ENCODE data around the gene SLC12A7.
"Not testable (repeated sequence)": the region's sequence is repeated elsewhere in the genome, so short reads cannot be mapped to it uniquely, and the experiment has no call there.

The SLC12A7 gene

GRCh38 chr5:1111727-1112289 is at the start of gene SLC12A7:
Gene SLC12A7 (minus strand): TSS chr5:1112063. CDS start chr5:1111991, 72 bp downstream.
- DNase-seq (ENCODE audit: low read depth in 2 of 2), result peak; percentile 18 to 23

GRCh38 chr5:1161108-1161832 is 49.4 kb upstream of the SLC12A7 start:
- no peak for DNase-seq (ENCODE audit: low read depth in 2 of 2)

GRCh38 chr5:1159774-1160406 is 48.0 kb upstream of the SLC12A7 start:
- DNase-seq (ENCODE audit: low read depth in 2 of 2), result no peak

GRCh38 chr5:1159341-1159675 is 47.4 kb upstream of the SLC12A7 start:
- no peak for DNase-seq (ENCODE audit: low read depth in 2 of 2)

- no peak for DNase-seq (ENCODE audit: low read depth in 2 of 2)
Measured at GRCh38 chr5:1158647-1159340, 46.9 kb upstream of the SLC12A7 start.

- DNase-seq (ENCODE audit: low read depth in 2 of 2), result not testable (repeated sequence)
Measured at GRCh38 chr5:1157461-1157986, 45.7 kb upstream of the SLC12A7 start.

- DNase-seq (ENCODE audit: low read depth in 2 of 2), result no peak
Measured at GRCh38 chr5:1156754-1157460, 45.0 kb upstream of the SLC12A7 start.

GRCh38 chr5:1156033-1156753 is 44.3 kb upstream of the SLC12A7 start:
- DNase-seq (ENCODE audit: low read depth in 2 of 2), result no peak

GRCh38 chr5:1155191-1156032 is 43.5 kb upstream of the SLC12A7 start:
- no peak for DNase-seq (ENCODE audit: low read depth in 2 of 2)

- DNase-seq (ENCODE audit: low read depth in 2 of 2), result no peak
Measured at GRCh38 chr5:1153428-1153827, 41.6 kb upstream of the SLC12A7 start.

GRCh38 chr5:1152771-1153282 is 41.0 kb upstream of the SLC12A7 start:
- DNase-seq (ENCODE audit: low read depth in 2 of 2), result no peak

GRCh38 chr5:1152156-1152555 is 40.3 kb upstream of the SLC12A7 start:
- no peak for DNase-seq (ENCODE audit: low read depth in 2 of 2)

GRCh38 chr5:1151316-1151715 is 39.5 kb upstream of the SLC12A7 start:
- DNase-seq (ENCODE audit: low read depth in 2 of 2), result no peak

GRCh38 chr5:1150866-1151265 is 39.0 kb upstream of the SLC12A7 start:
- DNase-seq (ENCODE audit: low read depth in 2 of 2), result no peak

GRCh38 chr5:1144638-1145396 is 33.0 kb upstream of the SLC12A7 start:
- DNase-seq (ENCODE audit: low read depth in 2 of 2), result no peak

GRCh38 chr5:1144089-1144488 is 32.2 kb upstream of the SLC12A7 start:
- no peak for DNase-seq (ENCODE audit: low read depth in 2 of 2)

GRCh38 chr5:1143670-1143951 is 31.7 kb upstream of the SLC12A7 start:
- no peak for DNase-seq (ENCODE audit: low read depth in 2 of 2)

GRCh38 chr5:1142886-1143669 is 31.2 kb upstream of the SLC12A7 start:
- no peak for DNase-seq (ENCODE audit: low read depth in 2 of 2)

GRCh38 chr5:1141834-1142233 is 30.0 kb upstream of the SLC12A7 start:
- no peak for DNase-seq (ENCODE audit: low read depth in 2 of 2)
